H1 (cell line): ENCODE data around the gene ADCY2. TPM values are rescaled to one million over a fixed set of nuclear protein-coding genes. Genes with fewer than 3 reads are reported as not detected.

Experiments used
- CBX8 ChIP-seq: fragments of 300-800, 300-1000 bp; sonication (generic); IDR thresholded peaks from 2 replicates; pipeline ENCODE4 v1.7.1; 2016; ENCODE audit warnings: low read depth, low read length, borderline replicate concordance
- EGR1 ChIP-seq: IDR thresholded peaks from 2 replicates; pipeline ENCODE4 v1.6.1; 2011; ENCODE audit warnings: low read depth, low read length, borderline replicate concordance
- GABPA ChIP-seq: IDR thresholded peaks from 2 replicates; pipeline ENCODE4 v1.6.1; 2011; ENCODE audit warnings: mild to moderate bottlenecking, low read length, moderate library complexity, borderline replicate concordance; ENCODE audit not compliant: insufficient read depth
- TEAD4 ChIP-seq: IDR thresholded peaks from 2 replicates; pipeline ENCODE4 v1.6.1; 2012; ENCODE audit warnings: low read depth, low read length, inconsistent platforms, mixed read lengths
- polyA plus RNA-seq, 7 experiments: library from polyadenylated mRNA; depleted of rRNA in 3 of 7; stranded (reverse) in 5 of 7; unstranded in 2 of 7; fragments of >200 nt in 5 of 7; fragments of 200-250 nt in 2 of 7; gene quantifications; 1 replicate in 5 of 7; 2 replicates in 1 of 7; 4 replicates in 1 of 7; pipeline versions ENCODE4 v1.2.1 to v1.2.3, GENCODE V29; 2011 to 2013; ENCODE audit warnings: missing spikeins in 2 of 7, mixed read lengths in 2 of 7
- total RNA-seq: library from RNA; stranded (reverse); fragmentation: NEBNext Ultra II Directional; extraction: Animal tissue kit (Norgen Biotek cat#: 25700); gene quantifications from 2 replicates; pipeline ENCODE4 v1.2.1, GENCODE V29; 2021
- TF ChIP-seq, protein P1 (sequence below): fragments of 300-600 bp; sonication (generic); IDR thresholded peaks from 2 replicates; pipeline ENCODE4 v1.7.1; 2012; ENCODE audit warnings: low read length, moderate library complexity, mild to moderate bottlenecking, inconsistent platforms; ENCODE audit not compliant: insufficient replicate concordance

Gene ADCY2
- total and polyA plus RNA-seq, 2 of the 8 experiments (the other 6 are each of a cell fraction or from before 2014, with no cell fraction given): 35.8 to 122 TPM

DNA sequence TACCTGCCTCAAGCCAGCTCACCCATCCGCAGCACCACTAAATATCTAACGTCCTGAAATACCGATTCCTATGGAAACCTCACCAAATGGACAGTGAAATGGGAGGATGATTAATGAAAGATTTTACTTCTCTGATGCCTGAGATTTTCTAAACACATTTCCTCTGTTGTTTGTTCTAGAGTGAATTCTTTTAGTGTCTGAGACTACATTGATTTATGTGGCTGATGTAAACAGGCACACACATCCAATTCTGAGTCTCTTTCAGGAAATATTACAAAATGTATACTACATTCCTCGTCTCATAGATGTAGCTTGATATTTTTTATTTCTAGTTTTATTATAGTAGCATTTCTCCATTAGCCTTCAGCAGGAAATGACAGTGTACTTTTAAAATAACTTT is 20.5 kb upstream of the ADCY2 start (continued):
- TF ChIP-seq, protein P1, sequence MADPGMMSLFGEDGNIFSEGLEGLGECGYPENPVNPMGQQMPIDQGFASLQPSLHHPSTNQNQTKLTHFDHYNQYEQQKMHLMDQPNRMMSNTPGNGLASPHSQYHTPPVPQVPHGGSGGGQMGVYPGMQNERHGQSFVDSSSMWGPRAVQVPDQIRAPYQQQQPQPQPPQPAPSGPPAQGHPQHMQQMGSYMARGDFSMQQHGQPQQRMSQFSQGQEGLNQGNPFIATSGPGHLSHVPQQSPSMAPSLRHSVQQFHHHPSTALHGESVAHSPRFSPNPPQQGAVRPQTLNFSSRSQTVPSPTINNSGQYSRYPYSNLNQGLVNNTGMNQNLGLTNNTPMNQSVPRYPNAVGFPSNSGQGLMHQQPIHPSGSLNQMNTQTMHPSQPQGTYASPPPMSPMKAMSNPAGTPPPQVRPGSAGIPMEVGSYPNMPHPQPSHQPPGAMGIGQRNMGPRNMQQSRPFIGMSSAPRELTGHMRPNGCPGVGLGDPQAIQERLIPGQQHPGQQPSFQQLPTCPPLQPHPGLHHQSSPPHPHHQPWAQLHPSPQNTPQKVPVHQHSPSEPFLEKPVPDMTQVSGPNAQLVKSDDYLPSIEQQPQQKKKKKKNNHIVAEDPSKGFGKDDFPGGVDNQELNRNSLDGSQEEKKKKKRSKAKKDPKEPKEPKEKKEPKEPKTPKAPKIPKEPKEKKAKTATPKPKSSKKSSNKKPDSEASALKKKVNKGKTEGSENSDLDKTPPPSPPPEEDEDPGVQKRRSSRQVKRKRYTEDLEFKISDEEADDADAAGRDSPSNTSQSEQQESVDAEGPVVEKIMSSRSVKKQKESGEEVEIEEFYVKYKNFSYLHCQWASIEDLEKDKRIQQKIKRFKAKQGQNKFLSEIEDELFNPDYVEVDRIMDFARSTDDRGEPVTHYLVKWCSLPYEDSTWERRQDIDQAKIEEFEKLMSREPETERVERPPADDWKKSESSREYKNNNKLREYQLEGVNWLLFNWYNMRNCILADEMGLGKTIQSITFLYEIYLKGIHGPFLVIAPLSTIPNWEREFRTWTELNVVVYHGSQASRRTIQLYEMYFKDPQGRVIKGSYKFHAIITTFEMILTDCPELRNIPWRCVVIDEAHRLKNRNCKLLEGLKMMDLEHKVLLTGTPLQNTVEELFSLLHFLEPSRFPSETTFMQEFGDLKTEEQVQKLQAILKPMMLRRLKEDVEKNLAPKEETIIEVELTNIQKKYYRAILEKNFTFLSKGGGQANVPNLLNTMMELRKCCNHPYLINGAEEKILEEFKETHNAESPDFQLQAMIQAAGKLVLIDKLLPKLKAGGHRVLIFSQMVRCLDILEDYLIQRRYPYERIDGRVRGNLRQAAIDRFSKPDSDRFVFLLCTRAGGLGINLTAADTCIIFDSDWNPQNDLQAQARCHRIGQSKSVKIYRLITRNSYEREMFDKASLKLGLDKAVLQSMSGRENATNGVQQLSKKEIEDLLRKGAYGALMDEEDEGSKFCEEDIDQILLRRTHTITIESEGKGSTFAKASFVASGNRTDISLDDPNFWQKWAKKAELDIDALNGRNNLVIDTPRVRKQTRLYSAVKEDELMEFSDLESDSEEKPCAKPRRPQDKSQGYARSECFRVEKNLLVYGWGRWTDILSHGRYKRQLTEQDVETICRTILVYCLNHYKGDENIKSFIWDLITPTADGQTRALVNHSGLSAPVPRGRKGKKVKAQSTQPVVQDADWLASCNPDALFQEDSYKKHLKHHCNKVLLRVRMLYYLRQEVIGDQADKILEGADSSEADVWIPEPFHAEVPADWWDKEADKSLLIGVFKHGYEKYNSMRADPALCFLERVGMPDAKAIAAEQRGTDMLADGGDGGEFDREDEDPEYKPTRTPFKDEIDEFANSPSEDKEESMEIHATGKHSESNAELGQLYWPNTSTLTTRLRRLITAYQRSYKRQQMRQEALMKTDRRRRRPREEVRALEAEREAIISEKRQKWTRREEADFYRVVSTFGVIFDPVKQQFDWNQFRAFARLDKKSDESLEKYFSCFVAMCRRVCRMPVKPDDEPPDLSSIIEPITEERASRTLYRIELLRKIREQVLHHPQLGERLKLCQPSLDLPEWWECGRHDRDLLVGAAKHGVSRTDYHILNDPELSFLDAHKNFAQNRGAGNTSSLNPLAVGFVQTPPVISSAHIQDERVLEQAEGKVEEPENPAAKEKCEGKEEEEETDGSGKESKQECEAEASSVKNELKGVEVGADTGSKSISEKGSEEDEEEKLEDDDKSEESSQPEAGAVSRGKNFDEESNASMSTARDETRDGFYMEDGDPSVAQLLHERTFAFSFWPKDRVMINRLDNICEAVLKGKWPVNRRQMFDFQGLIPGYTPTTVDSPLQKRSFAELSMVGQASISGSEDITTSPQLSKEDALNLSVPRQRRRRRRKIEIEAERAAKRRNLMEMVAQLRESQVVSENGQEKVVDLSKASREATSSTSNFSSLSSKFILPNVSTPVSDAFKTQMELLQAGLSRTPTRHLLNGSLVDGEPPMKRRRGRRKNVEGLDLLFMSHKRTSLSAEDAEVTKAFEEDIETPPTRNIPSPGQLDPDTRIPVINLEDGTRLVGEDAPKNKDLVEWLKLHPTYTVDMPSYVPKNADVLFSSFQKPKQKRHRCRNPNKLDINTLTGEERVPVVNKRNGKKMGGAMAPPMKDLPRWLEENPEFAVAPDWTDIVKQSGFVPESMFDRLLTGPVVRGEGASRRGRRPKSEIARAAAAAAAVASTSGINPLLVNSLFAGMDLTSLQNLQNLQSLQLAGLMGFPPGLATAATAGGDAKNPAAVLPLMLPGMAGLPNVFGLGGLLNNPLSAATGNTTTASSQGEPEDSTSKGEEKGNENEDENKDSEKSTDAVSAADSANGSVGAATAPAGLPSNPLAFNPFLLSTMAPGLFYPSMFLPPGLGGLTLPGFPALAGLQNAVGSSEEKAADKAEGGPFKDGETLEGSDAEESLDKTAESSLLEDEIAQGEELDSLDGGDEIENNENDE: no peak
- TF ChIP-seq CBX8 (no peak), GABPA (no peak), EGR1 (no peak), TEAD4 (no peak)
